HG03558 (cell line): ENCODE results near the gene CFAP61.
"Not testable (repeated sequence)": the region's sequence is repeated elsewhere in the genome, so short reads cannot be mapped to it uniquely, and the experiment has no call there.

ENCODE experiments used
- ATAC-seq: cut with Tn5 transposase; IDR thresholded peaks from one replicate; pipeline ENCODE4 v1.9.1; 2021; ENCODE audit warnings: moderate number of reproducible peaks; ENCODE audit not compliant: unreplicated experiment; ENCODE audit errors: extremely low read depth

Gene CFAP61

DNA sequence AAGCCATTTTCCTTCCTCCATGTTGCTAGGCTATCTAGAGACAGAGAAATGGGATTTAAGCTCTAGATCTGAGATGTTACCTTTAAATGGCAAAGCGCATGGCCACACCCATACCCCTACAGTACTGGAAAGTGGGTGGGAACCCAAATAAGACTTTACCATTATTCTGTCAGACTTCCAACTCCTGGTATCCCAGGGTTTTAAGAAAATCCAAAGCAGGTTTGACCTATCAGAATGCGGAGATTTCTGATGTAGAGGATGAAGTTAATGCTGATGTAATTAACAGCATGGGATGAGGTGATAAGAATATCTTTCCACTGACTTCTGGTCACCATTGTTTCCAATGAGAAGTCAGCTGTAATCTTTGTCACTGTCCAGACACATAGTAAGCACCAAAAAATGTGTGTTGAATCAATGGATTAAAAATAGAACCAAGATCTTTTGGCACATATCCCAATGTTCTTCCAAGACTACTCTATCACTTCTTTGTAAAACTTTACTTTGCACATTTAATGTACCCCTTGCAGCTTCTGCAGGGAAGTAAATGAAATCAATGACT, 174.8 kb downstream of the CFAP61 start:
- ATAC-seq = no peak

DNA sequence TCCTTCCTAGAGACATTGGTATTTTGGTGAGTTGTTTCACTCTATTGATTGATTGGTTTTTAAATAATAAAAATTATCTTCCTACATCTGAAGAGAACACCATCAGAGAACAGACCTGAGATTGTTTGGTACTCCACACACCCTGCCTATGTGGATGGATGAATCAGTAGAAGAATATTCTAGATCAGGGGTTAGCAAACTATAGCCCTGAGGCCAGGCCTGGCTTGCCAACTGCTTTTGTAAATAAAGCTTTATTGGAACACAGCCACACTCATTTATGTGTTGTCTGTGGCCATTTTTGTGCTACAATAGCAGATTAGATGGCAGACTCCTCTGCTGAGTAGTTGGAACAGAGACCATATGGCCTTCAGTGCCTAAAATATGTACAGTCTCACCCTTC, 176.0 kb downstream of the CFAP61 start:
- ATAC-seq = no peak

DNA sequence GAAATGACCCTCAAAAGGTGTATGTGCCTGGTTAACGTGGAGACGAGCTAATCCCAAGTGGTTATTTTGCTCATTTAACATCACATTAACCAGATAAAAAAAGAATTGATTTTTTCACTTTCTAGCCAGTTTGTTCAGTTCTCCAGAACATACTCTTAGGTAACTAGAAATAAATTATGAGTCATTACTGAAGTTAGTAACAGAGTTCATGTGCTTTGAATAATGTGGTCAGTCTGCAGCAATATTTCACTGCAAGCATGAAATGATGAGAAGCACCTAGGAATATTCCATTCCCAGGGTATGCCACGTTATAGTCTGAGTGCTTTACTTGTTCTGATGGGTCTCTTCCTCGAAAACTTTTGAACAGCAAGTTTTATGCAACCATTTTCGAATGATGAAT, 177.3 kb downstream of the CFAP61 start:
- no peak for ATAC-seq

DNA sequence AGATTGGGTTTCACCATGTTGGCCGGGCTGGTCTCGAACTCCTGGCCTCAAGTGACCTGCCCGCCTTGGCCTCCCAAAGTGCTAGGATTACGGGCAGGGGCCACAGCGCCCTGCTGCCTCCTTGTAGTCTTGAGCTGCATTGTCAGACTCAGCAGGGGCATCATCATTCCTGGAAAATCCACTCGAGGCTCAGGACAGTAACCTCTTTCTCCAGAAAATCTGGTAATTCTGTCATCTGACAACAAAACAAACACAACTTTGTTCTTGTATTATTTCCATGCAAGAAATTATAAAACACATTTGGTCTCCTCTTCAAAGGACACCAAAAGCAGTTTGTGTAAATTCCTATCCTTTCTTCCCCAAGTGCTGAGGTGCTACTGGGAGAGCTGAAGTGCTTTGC, 178.4 kb downstream of the CFAP61 start:
- no peak for ATAC-seq

DNA sequence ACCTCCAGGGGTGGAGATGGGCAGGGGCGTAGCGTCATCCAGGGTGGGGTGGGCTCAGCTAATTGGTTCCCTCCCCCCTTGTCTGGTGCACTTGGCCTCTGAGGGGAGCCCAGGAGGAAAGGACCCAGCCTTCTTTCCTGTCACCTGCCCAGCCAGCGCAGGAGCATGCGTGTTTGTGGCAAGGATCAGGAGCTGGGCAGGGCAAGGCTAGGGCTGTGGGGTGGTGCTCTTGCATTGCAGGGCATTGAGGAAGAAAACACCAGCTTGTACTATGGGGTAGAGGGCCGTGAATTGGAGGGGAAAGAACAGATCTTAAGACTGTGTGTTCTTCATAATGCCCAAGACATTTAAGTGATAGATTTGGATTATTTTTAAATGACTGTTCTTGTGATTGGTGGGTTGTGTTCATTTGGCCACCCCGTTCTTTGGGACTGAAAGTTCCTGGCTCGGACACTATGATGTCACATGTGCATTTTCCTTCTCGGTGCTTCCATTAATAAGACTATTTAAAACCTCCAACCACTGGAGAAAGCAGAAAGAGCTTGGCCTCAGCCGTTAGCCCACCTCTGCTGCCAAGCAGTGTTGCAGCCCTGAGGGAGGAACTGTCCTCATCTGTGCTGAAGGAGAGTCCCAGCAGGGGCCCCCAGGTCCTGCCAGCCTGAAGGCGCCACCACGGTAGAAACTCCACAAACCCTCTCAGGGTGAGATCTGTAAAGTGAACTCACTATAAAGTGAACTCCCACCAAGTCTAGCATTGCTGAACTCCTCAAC, 179.4 kb downstream of the CFAP61 start:
- ATAC-seq = no peak

DNA sequence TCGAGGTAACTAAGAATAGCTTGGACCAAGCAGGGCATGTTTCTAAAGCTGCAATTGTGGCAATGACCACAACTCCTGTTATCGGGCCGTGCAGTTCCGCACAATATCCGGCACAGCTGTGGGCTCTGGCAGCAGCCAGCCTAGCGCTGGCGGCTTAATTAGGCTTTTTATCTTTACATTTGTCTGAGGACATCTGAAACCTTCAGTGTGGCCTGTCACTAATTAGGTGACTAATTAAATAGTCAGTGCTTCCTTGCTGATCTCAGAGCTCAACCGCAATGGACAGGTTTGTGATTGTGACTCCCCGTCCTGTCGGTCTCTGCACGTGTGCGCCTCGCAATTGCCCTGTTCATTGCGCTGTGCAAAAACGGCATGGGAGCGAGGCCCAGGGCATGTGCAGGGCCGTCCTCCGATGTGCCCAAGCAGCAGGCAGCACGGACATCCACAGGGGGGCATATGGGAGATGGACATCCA, 180.7 kb downstream of the CFAP61 start:
- ATAC-seq = no peak

DNA sequence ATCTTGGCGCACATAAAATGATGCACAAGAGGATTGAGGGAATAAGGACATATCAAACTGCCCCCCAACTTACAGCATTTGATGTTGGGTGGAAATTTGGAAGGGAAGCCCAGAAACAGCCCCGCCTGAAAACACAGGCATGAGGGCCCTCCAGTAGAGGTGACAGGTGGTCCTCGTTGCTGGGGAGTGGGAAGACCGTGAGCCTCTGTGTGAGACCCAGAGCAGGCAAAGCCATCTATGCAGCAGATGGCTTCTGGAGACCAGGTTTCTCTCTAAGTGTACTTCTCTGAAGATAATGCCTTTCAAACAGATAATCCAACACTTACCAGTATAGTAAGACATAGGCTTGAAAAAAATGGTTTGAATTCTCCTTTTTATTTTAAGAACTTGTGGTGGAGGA, 183.3 kb downstream of the CFAP61 start:
- no peak for ATAC-seq

DNA sequence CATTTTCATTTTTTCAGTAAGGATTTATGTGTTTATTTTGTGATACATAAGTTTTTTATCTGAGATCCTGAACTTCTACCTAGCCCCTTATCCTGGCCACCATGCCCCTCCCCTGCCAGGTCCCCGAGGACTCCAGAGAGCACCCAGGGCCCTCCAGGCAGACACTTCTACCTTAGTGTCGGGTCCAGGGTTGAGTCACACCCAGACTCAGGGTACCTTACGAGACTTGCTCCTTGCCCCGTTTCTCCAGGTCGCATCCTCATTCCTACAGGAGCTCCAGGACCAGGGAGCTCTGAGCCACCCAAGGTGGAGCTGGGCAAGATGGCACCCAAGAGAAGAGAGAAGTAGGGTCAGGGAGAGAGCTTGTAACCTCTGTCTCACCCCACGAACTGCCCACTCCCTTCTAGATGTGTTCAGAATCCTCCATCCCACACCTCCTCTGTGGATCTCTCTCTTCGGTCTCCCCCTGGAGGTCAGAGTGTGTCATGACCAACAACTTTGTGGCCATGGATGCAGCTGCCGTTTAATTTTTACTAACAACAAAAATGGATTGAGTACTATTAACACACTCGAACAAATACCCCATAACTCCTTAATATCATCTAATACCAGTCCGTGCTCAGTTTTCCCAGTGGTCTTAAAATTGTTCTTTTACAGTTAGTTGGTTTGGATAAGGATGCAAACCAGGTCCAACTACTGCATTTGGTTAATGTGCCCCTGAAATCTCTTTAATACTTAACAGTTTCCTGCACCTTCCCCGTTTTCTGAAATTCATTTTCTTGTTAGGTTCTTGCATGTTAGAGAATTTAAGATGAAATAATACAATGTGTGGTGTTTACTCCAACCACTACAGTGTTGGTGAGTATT, 185.0 kb downstream of the CFAP61 start:
- ATAC-seq = no peak

DNA sequence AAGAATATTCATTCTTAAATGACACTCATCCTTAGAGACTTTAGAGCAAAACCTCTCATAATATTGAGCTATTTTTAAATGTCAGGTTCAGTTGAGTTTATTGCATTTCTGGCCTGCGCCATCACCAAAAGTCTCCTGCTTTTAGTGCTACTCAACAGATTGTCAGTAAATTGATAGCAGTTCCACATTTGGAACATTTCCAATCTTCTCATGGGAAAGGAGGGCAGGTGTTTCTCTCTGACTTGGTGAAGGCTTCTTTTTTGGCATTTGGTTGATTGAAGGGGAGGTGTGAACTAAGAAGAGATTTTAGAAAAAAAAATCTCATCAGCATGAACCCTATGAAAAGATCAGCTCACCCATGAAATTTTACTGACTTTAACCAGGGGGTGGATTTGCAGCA, 189.6 kb downstream of the CFAP61 start:
- ATAC-seq = no peak

DNA sequence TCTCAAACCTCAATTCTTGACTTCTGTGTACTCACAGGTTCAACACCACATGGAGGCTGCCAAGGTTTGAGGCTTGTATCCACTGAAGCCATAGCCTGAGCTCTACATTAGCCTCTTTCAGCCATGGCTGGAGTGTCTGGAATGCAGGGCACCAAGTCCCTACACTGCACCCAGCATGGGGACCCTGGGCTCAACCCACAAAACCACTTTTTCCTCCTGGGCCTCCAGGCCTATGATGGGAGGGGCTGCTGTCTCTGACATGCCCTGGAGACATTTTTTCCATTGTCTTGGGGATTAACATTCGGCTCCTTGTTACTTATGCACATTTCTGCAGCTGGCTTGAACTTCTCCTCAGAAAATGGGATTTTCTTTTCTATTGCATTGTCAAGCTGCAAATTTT, 192.1 kb downstream of the CFAP61 start:
- ATAC-seq = not testable (repeated sequence)

DNA sequence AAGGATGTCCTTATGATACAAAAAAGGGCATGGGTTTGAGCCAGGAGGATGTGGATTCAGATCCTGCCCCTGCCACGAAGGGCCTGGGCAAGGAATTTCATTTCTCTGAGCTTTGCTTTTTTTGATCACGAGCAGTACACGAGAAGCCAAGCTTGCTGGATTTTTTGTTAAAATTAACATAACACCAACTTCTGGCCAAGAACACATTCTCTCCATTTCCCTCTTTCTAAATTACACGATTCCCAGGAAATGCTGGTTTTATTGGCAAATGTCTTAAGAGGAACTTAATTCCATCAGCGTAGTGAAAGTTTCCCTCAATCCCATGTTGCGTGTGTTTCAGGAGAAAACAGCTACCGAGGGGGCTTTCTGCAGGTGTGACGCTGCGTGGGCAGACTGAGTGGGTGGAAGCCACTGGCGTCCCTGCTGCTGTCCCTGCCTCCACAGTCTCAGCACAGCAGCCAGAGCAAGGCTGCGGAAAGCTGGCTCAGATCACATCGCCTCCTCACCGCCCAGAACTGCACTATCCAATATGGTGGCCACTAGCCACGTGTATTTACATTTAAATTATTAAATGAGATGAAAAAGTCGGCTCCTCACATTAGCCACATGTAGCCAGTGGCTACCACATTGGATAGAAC, 194.8 kb downstream of the CFAP61 start:
- no peak for ATAC-seq

DNA sequence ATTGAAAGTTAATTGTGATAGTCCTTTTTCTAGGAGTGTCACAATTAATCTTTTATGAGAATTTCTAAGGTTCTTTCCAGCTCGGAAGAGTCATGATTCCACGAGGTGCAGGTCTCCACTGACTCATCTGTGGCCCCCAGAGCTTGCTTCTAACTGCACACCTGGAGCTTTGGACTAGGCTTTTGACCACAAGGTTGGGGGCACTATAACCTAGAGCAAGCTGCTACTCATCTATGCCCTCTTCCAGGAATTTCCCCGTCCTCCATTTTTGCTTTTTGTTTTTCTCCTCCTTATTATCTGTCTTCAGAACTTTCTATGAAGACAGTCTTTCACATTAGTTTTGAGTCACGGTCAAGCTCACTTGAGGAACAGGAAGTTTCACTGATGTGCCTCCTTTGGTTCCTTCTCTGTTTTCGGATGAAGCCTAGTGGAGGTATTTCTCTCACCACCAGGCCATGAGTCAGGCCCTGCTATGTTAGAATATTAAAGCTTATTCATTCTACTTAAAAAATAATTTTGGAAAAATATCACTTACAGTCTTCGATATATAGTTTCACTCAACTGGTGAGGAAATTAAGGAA, 196.4 kb downstream of the CFAP61 start:
- ATAC-seq = no peak

DNA sequence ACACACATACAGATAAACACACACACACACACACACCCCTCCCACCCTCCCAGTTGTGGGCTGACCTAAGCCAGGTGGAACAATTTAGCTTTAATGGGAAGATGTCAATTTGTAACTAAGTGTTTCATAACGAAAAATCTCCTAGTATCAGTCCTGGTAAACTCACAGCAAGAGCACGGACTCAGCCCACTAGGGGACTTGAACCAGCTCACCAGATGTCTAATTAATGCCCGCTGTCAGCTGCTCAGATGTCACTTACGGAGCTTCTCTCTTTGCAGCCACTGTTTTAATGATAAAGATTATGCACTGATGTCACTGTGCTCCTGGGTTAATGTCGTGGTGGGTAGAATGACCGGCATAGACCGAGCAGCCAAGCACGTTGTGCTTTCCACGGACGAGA, 199.0 kb downstream of the CFAP61 start:
- ATAC-seq = no peak

DNA sequence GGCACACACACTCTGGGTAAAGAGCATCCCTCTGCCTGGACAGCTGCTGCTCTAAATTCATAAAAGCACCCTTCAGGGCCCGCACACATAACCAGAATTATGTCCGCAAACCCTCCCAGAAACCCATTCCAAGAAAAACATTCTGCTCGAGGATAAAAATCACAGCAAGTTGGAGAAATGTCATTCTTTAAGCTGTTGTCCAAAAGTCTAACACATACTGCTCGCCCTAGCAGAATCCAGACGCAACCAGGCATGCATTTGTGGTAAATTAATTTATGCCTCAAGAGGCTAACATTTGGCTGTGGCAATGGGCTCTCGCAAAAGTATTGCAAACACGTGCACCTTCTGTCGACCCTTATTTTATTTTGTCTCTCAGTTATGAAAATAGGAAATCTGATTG, 199.5 kb downstream of the CFAP61 start:
- no peak for ATAC-seq

DNA sequence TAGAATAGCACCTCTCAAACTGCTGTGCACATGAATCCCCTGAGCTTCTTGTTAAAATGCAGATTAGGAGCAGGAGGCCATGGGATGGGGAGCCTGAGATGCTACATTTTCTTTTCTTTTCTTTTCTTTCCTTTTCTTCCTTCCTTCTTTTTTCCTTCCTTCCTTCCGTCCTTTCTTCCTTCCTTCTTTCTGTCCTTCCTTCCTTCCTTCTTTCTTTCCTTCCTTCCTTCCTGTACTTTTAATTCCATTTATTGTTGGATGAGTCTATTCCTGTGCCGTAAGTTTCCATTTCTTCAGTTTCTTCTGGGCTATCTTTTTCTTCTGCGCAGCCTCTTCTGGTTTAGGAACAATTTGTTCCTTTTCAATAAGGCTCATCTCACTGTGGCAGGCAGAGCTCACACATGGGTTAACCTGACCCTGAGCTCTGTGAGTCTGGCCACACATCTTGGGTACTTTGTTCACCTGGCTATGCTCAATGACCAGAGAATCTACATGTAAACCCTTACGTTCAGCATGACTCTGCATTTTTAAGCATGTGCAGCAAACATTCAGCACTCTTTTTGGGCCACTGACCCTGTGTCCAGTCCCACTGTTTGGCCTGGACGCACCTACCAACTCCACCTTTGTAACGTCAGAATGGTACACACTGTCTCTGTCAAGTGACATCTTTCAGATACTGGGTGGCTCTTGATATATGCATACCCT, 200.9 kb downstream of the CFAP61 start:
- ATAC-seq = no peak

DNA sequence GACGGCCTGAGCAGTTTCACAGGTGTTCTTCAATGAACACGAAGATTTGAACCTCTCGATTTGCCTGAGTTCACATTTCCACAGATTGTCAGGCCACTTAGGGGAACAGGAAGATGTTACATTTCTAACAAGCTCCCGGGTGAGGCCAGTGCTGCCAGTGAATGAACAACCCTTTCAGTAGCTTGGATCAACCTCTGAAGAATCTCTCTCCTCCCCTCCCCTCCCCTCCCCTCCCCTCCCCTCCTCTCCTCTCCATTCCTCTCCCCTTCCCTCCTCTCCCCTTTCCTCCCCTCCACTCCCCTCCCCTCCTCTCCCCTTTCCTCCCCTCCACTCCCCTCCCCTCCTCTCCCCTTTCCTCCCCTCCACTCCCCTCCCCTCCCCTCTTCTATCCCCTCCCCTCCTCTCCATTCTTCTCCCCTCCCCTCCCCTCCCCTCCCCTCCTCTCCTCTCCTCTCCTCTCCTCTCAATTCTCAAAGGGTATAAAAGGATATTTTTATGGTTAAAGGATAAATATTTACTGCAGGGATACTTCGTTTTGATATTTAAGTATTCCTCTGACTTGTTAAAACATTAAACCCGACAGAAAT, 201.5 kb downstream of the CFAP61 start:
- ATAC-seq = no peak

DNA sequence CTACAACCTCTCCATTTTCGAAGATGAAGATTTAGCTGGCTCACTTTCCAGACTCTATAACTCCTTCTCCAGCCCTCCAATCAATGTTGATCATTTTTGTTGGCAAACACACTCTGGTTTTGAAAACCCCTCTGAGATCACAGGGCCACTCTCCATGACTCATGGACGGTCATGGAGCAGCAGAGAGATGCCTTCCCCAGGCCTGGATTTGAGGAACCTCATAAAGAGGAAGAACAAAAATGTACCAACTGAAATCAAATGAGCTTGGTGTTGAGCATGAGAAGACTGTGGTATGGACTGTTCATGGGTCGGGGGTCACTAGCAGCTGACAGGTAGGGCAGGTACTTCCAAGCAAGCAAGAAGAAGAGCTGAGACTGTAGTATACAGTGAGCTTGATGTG, 202.8 kb downstream of the CFAP61 start:
- ATAC-seq = no peak

DNA sequence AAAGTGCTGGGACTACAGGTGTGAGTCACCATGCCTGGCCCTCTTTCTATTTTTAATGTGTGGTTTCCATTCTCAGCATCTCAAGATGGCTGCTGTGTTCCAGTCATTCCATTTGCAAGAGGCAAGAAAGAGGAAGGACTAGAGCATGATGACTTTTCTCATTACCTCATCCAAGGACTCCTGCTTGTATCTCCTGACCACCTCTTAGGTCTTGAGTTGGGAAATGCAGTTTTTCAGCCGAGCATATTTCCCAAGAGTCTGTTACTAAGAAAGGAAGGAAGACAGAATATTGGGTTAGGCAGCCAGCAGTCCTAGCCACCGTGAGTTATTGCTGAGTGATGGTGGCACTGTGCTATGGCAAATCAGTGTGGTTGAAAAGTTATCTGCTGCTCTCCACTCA, 207.2 kb downstream of the CFAP61 start:
- ATAC-seq = no peak

DNA sequence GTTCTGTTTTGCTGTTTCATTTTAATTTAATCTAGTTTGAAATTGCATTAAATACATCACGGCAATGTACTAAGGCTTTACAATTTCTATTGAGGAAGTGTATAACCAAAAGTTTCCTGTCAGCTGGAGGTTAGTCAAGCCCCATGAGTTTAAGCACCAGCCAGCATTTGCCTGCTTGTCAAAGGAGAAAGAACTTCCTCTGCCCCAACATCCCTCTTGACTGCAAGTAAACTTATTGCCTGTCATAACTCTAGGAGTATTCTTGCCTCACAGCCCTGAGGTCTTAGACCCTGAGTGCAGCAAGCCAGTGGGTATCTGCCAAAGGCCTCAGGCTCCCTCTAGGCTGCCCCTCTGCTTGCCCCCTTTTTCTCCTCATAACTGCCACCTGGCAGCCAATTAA, 208.8 kb downstream of the CFAP61 start:
- ATAC-seq = no peak
